GM21360 (cell line): ENCODE results near the gene CCND2.
A peak's percentile ranks its signal among the peaks of the same experiment; 100 is the strongest.

Experiments used
- ATAC-seq: cut with Tn5 transposase; IDR thresholded peaks from one replicate; pipeline ENCODE4 v1.9.1; 2021; ENCODE audit warnings: mild to moderate bottlenecking, moderate library complexity; ENCODE audit not compliant: unreplicated experiment

The CCND2 gene

DNA sequence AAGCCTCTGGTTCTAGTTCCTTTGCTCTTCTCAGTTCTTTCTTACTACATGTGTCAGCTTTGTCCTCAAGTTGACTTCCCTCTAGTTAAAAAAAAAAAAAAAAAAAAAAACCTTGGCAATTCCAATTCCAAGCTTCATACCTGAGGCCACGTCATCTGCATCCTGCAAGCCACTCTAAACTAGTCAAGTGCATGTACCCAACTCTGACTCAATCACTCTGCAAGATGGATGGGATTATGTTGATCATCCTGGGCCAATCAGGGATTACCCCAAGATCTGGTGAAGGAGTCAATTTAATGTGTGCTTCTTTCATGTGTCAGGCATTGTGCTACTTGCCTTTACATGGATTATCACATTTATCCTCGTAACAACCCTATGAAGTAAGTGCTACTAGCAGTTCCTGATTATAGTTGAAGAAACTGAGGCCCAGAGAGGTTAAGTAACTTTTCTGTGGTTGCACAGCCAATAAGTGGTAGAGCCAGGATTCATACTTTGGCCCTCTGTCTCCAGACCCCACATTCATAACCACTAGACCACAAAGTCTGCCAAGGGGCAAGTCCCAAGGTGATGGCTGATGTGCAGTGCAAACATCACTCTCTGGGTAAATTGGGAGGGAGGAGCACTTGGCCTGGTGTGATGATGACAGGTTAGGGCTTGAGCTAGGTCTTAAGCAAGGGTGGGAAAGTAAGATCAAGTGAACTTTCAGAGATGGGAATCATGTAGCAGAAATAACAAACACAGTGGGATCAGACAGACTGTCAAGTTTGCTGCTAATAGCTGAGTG, 17.3 kb upstream of the CCND2 start:
- ATAC-seq, result no peak

DNA sequence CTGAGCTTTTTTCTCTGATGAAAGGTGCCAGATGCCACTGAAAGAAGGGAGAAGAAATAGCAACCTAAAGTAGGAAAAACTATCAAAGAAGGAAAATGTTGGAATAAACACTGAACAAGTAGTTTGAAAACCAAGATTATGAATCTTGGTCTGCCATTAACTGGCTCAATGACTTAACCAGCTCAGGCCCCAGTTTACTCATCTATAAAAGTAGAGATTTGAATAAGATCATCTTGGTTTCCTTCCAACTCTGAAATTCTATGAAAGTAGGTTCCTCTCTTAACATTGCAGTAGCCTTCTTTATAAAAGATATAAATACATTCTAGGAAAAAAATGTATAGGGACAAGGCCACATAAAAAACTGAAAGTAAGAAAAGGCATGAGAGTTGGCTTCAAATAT, 16.1 kb upstream of the CCND2 start:
- ATAC-seq, result no peak

DNA sequence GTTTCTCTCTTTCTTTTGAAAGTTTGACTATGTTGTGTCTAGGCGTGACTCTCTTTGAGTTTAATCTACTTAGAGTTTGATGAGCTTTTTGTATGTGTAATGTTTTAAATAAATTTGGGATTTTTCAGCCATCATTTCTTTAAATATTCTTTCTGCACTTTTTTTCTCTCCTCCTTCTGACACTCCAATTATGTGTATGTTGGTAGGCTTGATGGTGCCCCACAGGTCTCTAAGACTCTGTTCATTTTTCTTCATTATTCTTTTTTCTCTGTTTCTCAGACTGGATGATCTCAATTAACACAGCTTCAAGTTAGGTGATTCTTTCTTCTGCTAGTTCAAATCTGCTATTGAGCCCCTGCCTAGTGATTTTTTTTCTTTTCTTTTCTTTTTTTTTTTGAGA, 14.5 kb upstream of the CCND2 start:
- no peak for ATAC-seq

DNA sequence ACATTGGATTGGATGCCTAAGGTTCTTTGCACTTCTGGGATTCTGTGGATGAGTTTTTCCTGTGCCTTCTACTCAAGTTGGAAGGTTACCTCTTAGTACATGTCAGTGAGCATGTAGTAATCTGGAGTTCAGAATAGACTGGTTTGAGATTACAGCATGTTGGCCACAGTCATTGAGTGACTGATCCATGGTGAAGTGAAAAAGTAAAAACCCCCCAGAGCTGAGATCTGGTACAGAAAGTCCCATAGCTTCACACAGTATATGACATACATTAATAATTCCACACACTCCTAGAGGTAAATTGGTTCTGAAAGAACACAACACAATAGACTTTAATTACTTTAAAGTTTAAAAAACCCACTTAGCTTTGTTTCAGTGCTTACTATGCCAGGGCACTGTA, 11.9 kb upstream of the CCND2 start:
- peak; percentile 74 for ATAC-seq

DNA sequence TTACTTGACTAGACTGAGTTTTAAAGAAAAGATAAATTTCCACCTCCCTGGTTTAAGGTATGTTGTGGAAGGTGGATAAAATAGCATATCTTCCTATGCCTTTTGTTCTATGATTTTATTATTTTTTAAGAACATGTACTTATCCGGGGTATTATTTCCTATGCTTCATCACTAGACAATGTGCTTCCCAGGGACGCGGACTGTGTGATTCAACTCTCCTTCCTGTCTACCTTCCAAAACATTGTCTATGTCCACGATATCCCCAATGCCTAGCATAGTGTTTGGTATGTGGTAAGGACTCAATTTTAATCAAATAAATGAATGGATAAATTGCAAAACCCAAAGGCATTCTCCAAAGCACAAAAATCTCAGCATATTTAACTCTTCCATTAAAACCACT, 8.3 kb upstream of the CCND2 start:
- ATAC-seq, result no peak

DNA sequence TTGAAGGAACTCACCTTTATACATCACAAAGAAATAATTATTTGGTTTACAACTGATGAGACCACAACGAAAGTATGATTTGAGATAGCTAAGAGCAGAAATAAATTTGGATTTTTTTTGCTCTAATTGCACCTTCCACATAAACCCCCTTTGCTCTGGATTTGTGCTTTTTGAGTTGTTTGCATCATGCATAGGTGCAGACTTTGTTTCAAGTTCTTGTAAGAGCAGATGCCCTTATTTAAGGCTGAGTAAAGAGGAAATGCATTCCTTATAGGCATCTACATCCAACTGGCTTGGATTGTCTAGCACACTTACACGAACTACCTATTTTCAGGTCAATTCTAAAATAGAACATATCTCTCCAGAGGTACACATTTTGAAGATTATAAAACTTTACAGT, 6.6 kb upstream of the CCND2 start:
- ATAC-seq, result no peak

DNA sequence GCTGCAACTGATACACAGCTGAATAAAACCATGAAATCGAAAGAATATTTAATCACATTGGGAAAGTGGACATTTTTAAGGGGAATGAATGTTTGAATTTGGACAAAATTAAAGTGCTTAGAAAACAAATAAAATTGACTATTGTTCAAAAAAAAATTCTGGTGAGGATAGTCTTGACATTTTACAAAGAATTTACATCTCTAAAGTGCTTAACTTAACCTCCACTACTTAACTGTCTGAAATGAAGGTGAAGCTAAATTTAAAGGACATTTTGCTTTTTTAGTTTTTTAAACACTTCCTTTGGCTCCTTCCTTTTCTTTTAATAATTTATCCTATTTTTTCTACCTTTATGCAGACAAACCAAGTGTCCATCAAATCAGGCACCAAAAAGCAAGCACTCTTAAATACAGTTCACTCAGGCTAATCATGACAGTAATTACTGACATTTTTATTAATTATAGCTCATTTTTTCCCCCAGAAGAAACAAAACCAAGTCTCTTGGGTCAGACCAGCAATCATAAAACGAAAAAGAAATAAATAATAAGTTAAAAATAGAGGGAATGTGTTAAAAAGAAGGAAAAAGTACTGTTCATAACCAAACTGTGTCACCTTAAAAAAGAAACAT, 5.7 kb upstream of the CCND2 start:
- no peak for ATAC-seq

DNA sequence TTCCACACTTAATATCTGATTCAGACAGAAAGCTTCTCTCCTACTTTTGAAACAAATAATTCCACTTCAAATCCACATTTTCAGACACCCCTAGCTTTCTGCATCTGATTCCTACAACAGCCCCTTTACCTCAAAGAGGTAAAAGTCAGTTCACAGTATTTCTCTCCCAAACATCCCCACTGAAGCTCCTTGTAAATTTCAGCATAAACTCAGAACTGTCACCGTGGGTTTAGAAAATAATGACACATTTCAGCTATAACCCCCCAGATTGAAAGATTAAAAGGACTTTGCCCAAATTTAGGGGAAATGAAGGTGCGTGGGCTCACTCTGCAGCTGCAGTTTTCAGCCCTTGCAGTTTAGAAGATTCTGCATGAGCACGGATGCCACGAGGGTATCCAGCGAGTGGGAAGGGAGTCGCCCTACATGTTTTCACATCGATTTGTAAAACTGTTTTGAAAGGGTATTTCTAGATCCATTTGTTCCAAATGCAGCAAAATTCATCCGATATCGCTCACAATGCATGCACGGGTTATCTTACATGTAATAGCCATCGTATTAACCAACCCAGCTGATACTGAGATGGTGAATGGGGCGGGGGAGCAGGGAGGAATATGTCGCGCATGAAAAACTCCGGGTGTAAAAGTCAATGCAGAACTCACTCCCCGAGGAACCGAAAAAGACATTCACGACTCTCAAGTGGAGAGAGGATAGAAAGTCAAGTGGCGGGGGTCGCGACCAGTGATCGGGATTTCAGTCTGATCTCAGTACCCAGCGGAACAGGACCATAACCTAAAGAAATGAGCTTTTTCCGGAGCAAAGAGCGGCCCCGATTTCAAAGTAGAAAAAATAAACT, 5.0 kb upstream of the CCND2 start:
- ATAC-seq, result no peak

DNA sequence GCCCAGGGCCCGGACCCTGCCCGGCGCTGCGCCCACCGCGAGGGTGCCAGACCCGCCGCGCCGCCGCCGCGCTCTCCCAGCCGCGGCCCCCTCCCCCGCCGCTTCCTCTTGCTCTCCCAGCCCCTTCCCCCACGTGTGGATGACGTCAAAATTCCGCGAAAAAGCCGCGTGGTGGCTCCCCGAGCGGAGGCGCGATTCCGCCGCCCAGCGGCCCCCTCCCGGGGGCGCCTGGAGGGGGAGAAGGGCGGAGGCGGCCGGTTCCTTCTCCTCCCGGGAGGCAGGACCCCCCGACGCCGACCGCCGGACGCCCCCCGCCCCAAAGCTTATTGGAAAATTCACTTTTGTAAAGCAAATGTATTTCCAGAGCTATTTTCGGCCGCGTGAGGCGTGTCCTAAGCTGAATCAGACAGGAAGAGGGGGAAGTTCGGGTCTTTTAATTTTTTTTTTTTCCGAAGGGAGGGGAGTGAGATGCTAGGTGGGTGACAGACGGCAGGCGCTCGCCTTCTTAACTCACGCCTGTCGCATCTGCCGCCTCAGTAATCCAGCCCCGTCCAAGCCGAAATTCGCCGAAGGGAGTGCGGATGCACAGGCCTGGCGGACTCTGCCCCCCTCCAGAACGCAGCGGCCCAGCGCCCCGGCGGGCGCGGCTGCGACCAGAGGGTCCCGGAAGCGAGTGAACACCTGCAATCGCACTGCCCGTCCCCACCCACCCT, 4.1 kb upstream of the CCND2 start:
- ATAC-seq, result no peak

DNA sequence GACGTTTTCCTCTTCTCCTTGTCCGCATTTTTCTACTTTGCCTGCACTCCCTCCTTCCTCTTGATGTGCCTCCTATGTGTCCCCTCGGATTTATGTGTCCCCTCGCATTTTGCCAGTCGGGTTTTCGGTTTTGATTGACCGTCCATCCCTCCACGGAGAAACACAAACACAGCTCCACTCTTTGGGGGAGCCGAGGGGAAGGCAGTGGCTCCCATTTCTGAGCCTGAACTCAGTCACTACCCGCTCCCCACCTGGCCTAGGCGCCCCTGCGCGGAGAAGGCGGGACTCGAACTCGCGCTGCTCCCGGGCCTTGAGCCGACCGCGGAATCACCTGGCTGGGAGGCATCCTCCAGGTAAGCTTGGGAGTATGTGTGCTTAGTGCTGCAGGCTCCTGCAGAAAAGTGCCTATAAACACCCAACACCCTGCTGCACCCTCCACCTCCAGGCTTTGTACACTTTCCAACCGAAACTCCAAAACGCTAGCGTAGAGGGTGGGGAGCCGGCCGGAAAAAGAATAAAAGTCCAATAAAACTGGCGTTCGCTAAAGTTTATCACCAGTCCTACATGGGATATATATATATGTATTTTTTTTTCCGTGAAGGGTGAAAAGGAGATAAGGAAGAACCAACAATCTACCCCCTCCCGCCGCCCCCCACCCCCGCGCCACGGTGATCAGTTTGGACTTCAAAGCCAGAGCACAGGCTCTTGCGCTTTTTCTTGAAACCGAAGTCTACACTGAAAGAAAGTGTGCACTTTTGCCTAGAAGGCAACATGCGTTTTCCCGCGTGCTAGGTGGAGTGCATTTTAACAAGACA, 3.3 kb upstream of the CCND2 start:
- no peak for ATAC-seq

DNA sequence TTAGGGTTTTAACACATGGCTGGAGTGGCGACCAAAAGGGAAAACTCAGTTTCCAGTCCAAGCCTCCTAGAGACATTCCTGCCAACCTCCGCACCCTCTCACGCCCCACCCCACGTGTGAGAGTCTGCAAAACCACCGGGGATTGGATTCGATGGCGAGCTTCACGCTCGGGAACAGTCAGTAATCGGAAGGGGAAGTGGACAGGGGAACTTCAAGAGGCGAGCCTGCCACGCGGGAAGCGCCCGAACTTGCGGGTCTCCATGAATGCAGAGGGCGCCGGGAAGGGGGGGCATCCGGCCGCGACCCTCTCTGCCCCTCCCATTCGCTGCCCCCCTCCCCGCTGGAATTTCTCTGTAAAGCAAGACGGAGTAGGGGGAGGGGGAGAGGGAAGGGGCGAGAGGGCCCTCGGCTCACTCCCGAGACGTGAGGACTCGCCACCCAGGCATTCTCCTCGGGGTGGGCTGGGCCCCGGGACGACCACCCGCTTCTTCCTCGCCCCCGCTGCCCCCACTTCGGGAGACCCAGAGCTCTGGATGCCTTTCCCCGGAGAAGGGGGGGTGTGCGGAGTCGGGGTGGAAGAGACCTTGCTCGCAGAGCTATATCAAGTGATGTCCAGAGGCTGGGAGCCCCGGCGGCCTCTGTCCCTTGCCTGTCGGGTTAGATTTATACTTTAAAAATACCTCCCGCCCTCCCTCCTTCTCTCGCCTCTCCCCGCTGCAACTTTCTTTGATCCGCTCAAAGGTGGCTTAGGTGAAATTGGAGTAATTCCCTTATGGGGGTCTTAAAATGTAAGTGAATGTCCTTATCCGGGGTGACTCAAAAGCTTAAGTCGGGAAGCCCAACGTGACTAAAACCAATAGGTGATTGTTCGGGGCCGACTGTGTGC, 2.5 kb upstream of the CCND2 start:
- ATAC-seq, result no peak

DNA sequence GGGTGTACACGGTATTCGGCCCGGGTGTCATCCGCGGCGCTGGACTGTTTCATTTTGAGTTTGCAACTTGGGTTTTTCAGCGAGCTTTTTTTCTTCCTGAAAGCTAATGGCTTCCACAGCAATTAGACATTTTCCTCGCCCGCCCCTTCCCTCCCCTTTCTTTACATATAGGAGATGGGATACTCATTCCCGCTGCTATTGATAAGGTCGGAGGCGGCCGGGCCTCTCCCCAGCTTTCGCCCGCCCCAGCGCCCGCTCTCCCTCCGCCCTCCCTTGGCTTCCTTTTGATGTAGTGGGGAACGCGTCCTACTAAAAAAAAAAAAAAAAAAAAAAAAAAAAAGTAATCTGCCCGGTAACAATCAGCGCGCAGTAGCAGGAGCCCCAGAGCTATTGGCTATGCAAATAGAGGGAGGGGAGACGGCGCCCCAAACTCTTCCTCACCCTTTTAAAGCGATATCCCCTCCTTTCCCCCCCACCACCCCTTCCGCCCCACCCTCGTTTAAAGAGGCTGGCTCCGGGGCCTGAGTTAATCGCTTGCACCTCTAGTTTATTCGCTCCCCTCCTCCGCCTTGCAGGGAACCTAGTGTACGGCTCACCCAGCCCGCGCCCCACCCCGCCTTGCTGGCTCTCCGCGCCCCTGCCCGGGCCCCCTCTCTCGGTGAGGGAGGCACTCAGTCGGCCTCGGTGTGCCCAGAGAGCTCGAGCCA, 1.7 kb upstream of the CCND2 start:
- ATAC-seq, result peak; percentile 37

DNA sequence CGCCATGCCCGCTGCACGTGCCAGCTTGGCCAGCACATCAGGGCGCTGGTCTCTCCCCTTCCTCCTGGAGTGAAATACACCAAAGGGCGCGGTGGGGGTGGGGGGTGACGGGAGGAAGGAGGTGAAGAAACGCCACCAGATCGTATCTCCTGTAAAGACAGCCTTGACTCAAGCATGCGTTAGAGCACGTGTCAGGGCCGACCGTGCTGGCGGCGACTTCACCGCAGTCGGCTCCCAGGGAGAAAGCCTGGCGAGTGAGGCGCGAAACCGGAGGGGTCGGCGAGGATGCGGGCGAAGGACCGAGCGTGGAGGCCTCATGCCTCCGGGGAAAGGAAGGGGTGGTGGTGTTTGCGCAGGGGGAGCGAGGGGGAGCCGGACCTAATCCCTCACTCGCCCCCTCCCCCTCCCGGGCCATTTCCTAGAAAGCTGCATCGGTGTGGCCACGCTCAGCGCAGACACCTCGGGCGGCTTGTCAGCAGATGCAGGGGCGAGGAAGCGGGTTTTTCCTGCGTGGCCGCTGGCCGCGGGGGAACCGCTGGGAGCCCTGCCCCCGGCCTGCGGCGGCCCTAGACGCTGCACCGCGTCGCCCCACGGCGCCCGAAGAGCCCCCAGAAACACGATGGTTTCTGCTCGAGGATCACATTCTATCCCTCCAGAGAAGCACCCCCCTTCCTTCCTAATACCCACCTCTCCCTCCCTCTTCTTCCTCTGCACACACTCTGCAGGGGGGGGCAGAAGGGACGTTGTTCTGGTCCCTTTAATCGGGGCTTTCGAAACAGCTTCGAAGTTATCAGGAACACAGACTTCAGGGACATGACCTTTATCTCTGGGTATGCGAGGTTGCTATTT, 914 bp upstream of the CCND2 start:
- ATAC-seq, result no peak

DNA sequence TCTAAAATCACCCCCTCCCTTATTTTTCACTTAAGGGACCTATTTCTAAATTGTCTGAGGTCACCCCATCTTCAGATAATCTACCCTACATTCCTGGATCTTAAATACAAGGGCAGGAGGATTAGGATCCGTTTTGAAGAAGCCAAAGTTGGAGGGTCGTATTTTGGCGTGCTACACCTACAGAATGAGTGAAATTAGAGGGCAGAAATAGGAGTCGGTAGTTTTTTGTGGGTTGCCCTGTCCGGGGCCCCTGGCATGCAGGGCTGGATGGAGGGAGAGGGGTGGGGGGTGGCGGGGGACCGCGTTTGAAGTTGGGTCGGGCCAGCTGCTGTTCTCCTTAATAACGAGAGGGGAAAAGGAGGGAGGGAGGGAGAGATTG, 300 bp upstream of the CCND2 start:
- ATAC-seq, result no peak

DNA sequence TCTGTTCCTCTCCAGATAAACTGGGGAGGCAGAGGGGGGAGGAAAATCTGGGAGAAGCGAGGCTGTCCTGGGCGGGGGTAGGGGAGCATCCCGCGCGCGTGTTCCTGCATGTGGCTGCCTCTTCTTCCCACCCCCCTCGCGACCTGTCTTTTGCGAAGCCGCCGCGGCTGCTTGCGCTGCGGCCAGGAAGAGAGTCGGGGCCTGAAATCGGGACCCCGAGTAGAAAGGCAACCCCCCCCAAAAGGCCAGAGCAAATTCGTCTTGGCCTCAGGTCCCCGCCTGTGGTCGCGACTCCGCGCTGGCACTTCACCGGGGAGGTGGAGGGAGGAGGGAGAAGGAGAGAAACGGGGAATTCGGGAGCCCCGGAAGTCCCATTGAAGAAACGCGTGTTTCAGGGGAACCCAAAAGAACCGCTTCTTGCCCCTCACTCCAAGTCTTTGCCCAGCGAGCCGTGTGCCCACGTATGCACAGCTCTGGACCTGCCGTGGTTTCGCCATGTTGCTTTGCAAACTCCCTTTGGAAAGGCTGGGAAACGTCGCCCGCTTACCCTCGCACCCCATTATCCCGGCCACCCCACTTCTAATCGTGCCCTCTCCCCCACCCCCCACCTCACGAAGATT, 944 bp downstream of the CCND2 start:
- no peak for ATAC-seq

DNA sequence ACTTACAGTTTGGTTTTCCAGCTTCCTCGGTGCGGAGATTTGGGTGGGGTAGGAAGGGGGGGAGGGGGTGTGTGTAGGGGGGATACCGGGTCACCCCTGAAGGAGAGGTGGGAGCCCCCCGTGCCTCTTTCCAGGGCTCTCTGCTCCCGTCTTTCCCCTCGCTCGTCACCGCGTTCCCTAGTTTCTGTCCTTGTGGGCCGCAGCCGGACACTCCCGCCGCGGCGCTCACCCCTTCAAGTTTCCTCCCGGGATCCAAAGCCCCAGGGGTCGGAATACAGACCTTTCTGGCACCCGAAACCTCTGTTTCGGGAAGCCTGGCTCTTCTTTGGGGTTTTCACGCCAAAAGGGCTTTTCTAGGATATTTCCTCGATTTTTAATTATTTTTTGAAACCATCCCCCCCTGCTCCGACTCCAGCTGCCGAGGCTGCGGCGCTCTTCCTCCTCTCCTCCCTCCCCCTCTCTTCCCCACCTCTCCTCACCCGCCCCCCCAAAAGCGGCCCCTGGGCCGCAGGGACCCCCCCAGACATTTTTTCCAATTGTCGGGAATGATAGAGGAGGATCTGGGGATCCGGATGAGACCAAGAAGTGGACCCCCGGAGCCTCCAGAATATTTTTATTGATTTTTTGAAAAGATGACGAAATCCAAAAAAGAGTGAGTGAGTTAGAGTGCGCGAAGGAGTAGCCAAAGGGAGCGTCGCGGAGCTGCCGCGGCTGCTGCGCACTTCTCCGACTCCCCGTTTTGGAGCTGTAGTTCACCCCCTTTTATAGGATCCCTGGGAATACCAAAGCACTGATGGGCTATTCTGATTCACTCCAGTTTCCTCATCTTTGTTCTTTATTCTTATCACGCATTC, 1.7 kb downstream of the CCND2 start:
- ATAC-seq, result no peak
